ENCODE results near the gene SYT11.
"Not testable (repeated sequence)": the region's sequence is repeated elsewhere in the genome, so short reads cannot be mapped to it uniquely, and the experiment has no call there.

The SYT11 gene

DNA sequence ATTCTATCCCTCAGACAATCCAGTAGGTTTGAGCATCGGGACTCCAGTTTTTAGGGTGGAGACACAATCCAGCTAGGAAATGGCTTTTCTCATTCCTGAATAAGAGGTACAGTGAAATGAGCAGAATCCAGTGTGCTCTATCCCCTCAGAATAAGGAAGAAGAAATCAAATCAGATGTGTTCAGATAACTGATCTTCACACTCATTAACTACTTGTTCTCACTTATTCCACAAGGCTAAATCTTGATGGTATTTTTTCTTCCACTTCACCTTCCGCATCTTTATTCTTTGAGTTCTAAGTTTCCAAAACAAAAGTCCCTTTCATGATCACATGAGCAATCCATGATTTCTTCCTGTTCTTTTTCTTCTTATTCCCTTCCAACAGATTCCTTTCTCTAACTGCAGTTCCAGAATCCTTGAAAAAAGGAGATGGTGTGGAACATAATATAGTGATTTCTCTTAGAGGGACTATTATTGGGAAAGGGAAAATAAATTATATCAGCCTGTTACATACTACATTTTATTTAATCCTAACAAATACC is 1.7 kb downstream of the SYT11 start:
- DNase-seq: no peak

DNA sequence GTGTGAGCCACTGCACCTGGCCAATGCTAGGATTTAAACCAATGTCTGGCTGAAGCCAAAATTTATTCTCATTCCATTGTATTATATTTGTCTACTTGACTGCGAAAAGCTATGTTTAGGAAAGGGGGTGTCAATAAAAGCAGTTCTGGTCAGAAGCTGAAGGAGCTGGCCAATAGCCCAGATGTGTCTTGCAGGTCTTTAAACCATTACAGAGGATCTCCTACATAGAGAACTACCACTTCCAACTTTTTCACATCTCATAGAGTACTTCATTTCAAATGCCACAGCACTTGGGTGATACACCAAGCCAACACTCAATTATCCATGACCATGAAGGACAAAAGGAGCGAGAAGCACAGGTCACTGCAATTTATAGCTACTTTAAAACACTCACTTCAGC is 2.5 kb downstream of the SYT11 start:
- DNase-seq: no peak

DNA sequence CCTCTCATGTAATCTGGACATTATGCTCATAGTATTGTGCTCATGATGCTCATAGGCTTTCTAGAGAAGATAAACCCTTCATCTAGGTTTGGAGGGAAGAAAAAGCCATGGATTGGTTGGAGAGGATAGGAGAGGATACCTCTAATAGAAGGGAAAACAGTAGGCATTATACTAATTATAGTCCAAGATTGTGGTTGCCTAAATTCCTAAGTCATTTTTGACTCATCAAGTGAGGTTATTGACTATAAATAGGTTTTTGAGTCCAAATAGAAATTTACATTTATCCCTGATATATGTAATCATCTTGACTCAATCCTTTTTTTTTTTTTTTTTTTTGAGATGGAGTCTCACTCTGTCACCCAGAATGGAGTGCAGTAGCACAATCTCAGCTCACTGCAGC is 5.0 kb downstream of the SYT11 start:
- no peak for DNase-seq

DNA sequence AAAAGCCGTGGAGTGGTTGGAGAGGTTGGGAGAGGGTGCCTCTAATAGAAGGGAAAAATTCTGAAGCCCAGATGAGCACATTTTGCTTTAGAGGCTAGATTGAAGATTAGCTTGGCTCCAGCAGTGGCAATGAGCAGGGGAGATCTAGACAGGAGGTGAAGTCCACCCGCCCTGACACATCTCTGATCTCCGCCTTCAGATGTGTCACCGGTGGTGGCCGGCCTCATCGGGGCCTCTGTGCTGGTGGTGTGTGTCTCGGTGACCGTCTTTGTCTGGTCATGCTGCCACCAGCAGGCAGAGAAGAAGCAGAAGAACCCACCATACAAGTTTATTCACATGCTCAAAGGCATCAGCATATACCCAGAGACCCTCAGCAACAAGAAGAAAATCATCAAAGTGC is 8.4 kb downstream of the SYT11 start:
- no peak for DNase-seq

- no peak for DNase-seq
These were observed 12.0 kb downstream of the SYT11 start for GRCh38 chr1:155871390-155871789.

GRCh38 chr1:155872527-155872926 is 13.2 kb downstream of the SYT11 start:
- DNase-seq: no peak

DNA sequence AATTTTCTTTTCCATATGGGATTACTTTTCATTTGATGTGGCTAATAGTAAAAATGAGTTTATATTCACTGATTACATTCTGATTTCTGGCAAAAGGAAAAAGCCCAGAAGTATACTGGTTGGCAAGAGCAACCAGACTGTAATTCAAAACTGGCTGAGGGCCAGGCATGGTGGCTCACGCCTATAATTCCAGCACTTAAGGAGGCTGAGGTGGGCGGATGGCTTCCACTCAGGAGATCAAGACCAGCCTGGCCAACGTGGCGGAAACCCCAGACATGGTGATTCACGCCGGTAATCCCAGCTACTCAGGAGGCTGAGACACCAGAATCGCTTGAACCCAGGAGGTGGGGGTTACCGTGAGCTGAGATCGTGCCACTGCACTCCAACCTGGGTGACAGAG is 14.5 kb downstream of the SYT11 start:
- DNase-seq: no peak

DNA sequence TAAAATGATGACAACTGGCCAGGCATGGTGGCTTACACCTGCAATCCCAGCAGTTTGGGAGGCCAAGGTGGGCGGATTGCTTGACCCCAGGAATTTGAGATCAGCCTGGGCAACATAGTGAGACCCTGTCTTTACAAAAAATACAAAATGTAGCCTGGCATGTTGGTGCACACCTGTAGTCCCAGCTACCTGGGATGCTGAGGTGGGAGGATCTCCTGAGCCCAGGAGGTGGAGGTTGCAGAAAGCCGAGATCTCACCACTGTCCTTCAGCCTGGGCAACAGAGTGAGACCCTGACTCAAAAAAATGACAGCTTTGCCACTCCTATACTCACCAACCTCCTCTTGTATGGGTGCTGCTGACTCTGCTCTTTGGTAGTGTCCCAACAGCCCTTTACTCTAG is 18.6 kb downstream of the SYT11 start:
- DNase-seq: no peak

GRCh38 chr1:155880251-155880650 is 20.9 kb downstream of the SYT11 start:
- no peak for DNase-seq

- no peak for DNase-seq
These were observed 21.6 kb downstream of the SYT11 start for GRCh38 chr1:155880950-155881349.

DNA sequence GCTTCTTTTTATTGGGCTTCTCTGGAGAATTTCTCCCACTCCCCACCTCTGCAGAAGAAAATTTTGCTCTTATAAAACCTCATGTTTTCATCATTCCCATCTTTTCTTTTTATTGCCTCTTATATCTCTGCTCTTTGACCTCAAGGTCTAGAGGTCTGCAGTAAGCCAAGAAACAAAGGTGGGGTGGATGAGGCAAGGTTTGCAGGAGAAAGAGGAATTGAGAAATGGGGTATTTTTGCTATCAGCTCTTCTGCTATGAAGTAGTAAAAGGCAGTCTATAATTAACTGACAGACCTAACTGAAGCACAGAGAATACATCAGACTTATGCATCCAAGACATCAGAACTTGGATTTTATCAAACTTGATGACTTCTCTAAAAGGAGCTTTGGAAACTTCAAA is 22.9 kb downstream of the SYT11 start:
- DNase-seq: no peak

GRCh38 chr1:155882766-155883165 is 23.4 kb downstream of the SYT11 start:
- no peak for DNase-seq

DNA sequence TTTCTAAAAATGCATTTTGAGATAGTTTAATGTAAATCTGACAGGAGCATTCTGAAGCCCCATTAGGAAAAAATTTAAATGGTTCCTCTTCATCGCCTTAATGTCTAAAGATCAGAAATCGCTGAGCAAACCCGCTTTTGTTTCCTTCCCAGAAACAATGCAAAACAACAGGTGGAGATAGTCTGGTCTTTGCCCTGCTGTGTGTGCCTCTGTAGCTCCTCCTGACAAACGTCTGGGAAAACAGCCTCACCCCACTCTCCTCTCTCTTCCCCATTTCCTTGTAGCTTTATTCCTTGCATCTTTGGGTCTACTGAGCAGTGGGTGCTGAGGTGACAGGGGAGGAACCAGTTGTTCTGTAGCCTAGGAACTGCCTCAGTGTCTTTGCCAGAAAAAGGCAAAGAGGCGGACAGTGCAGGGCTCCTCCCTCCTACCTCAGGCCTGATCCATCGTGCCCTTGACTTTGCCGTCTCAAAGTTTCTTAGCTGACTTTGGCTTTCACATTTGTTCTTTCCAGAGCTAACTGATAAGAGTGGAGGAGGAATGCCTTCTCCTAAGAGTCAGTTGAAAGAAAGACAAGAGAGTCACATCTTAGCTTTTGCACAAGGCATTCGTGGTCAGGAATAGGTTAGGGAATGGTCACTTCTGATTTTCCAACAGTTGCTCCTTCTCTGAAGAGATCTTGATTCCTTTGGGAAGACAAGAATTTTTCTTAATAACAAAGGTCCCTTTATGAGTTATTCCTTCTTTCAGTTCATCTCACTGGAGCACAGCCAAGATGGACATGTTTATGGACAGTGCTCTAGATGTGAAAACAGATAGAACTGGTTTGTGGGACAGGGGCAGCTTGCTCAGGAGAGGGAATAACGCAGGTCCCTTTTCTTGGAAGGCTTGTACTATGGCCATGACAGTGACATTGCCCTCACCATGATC is 24.9 kb downstream of the SYT11 start:
- no peak for DNase-seq

DNA sequence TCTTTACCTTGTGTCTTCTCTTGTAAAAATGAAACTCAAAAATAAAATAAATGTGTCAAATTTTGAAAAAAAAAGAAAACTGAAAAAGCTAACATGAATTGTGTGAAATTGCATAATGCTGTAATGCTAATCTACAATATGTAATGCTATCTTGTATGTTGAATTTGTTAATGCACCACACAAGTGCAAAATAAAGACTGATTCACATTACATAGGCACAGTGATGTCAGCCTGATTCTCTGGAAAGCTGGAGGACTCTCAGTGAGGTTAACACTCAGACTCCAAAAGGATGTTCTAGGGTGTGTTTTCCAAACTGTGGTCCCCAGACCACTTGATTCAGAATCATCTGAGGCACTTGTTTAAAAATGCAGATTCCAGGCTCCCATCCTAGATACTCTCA is 25.6 kb downstream of the SYT11 start:
- no peak for DNase-seq

DNA sequence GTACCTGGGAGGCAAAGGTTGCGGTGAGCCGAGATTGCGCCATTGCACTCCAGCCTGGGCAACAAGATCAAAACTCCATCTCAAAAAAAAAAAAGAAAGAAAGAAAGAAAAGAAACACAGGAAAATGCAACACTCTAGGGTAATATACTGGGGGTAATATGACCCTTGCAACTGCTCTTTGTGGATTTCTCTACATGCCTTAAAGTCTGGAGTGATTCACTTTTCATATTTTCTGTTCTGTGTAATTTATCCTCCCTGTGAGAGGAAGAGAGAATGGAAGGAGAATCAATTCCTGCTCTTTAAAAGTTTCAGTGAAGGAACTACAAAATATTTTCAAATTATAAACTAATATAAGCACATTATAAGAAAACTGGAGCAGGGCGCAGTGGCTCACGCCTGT is 29.1 kb downstream of the SYT11 start:
- no peak for DNase-seq

GRCh38 chr1:155889566-155889965 is 30.2 kb downstream of the SYT11 start:
- DNase-seq: no peak

GRCh38 chr1:155890251-155890650 is 30.9 kb downstream of the SYT11 start:
- DNase-seq: no peak

DNA sequence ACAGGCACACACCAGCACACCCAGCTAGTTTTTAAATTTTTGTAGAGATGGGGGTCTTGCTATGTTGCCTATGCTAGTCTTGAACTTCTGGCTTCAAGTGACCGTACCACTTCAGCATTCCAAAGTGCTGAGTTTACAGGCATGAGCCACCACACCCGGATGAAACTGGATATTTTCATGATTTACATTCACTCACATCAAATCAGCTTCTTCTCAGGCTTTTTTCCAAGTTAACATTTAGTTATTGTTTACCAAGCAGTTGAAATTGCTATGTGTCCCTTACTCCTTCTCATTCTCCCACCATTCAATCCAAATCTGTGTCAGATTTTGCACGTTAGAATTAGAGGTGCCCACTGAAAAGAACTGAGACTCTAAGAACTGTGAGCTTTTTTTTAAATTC is 33.4 kb downstream of the SYT11 start:
- no peak for DNase-seq

DNA sequence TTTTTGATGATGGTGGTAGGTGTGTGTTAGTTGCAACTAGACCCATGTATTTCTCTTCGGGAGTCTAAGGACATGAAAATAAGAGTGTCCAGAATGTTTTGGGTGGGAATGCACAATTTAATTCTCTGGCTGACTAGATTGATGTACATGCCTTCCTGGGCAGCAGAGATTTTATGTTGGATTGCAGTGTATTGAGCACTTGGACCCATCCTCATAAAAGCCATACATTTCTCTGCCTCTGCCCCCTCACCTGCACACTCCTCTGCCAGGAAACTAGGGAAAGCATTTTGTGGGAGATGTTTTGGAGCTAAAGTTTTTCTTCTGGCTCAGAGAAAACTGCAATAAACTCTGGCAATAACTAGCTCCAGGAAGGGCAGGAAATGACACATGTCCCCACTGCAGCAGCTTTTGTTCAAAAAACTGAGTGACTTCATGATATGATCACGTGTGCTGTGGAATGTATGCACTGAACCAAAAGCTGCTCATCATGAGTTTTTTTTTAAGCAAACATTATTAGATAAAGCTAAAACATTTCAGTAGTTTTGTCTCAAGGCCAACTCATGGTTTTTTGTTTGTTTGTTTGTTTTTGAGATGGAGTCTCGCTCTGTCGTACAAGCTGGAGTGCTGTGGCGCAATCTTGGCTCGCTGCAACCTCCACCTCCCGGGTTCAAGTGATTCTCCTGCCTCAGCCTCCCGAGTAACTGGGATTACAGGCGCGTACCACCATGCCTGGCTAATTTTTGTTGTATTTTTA is 34.2 kb downstream of the SYT11 start:
- DNase-seq: no peak

- not testable (repeated sequence) for DNase-seq
These were observed 36.2 kb downstream of the SYT11 start for GRCh38 chr1:155895617-155896016.

- not testable (repeated sequence) for DNase-seq
These were observed 37.1 kb downstream of the SYT11 start for GRCh38 chr1:155896476-155896875.

GRCh38 chr1:155897746-155898145 is 38.4 kb downstream of the SYT11 start:
- DNase-seq: no peak

GRCh38 chr1:155898888-155899287 is 39.5 kb downstream of the SYT11 start:
- no peak for DNase-seq

- DNase-seq: no peak
These were observed 40.3 kb downstream of the SYT11 start for GRCh38 chr1:155899683-155900082.

Data from NCI-H526 (cell line).